Fibroblast of lung (primary cell): ENCODE data around the gene TGIF2.

ENCODE experiments used
- EZH2 ChIP-seq: IDR thresholded peaks from 2 replicates; pipeline ENCODE4 v1.5.1; 2012; ENCODE audit warnings: low read length, control low read depth, mild to moderate bottlenecking; ENCODE audit errors: missing control alignments
- TF ChIP-seq, protein P1 (sequence below), 2 donors: IDR thresholded peaks in 1 of 2; conservative IDR thresholded peaks in 1 of 2; 1 replicate in 1 of 2; 2 replicates in 1 of 2; pipeline ENCODE4 v1.5.1; 2011 to 2012; ENCODE audit warnings: low read length in 2 of 2, control low read depth in 1 of 2, inconsistent platforms in 1 of 2, low read depth in 1 of 2, mild to moderate bottlenecking in 1 of 2

DNA sequence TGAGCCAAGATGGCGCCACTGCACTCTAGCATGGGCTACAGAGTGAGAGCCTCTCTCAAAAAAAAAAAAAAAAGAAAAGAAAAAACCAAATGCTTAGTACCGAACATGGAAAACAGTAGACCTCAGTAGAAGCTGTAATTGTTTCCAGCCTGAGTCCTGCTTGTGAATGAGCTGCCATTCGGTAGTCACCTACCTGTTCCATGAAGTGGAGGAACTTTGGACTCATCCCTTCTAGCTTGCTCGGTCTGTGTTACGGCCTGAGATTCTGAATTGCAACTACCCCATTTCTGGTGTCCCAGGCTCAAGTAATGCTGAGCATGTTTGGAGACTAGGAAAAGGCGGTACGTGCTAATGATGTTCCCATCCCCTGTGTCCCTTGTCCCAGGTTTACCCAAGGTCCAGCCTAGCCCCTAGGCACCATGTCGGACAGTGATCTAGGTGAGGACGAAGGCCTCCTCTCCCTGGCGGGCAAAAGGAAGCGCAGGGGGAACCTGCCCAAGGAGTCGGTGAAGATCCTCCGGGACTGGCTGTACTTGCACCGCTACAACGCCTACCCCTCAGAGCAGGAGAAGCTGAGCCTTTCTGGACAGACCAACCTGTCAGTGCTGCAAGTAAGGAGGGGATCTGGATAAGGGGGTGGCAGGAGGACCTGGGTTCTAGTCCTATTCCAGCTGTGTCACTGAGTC lies 5.1 kb downstream of the TGIF2 start:
- TF ChIP-seq, protein P1, sequence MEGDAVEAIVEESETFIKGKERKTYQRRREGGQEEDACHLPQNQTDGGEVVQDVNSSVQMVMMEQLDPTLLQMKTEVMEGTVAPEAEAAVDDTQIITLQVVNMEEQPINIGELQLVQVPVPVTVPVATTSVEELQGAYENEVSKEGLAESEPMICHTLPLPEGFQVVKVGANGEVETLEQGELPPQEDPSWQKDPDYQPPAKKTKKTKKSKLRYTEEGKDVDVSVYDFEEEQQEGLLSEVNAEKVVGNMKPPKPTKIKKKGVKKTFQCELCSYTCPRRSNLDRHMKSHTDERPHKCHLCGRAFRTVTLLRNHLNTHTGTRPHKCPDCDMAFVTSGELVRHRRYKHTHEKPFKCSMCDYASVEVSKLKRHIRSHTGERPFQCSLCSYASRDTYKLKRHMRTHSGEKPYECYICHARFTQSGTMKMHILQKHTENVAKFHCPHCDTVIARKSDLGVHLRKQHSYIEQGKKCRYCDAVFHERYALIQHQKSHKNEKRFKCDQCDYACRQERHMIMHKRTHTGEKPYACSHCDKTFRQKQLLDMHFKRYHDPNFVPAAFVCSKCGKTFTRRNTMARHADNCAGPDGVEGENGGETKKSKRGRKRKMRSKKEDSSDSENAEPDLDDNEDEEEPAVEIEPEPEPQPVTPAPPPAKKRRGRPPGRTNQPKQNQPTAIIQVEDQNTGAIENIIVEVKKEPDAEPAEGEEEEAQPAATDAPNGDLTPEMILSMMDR (conservative IDR thresholded peaks at IDR 0.05 in 1 of 2, IDR thresholded peaks at IDR 0.05 in 1 of 2; ENCODE audit: low read depth in 1 of 2, low read length in 2 of 2) = no peak
- no peak for TF ChIP-seq EZH2
